Uterus (tissue), 2 donors: Measurements from ENCODE around the gene SMARCAD1.

Source experiments
- POLR2A ChIP-seq, 2 donors: fragments of 450-650 bp; IDR thresholded peaks; one replicate each; pipeline ENCODE4 v1.6.1; 2016; ENCODE audit warnings: antibody characterized with exemption in 2 of 2, mild to moderate bottlenecking in 1 of 2, moderate library complexity in 1 of 2
- TF ChIP-seq, protein P1 (sequence below), 4 experiments: fragments of 200-600 bp in 2 of 4; fragments of 450-650 bp in 2 of 4; sonication (generic) in 2 of 4; IDR thresholded peaks; one replicate each; pipeline ENCODE4 v1.5.1; 2016 to 2019; ENCODE audit warnings: antibody characterized with exemption in 4 of 4, mild to moderate bottlenecking in 2 of 4, moderate library complexity in 1 of 4

DNA sequence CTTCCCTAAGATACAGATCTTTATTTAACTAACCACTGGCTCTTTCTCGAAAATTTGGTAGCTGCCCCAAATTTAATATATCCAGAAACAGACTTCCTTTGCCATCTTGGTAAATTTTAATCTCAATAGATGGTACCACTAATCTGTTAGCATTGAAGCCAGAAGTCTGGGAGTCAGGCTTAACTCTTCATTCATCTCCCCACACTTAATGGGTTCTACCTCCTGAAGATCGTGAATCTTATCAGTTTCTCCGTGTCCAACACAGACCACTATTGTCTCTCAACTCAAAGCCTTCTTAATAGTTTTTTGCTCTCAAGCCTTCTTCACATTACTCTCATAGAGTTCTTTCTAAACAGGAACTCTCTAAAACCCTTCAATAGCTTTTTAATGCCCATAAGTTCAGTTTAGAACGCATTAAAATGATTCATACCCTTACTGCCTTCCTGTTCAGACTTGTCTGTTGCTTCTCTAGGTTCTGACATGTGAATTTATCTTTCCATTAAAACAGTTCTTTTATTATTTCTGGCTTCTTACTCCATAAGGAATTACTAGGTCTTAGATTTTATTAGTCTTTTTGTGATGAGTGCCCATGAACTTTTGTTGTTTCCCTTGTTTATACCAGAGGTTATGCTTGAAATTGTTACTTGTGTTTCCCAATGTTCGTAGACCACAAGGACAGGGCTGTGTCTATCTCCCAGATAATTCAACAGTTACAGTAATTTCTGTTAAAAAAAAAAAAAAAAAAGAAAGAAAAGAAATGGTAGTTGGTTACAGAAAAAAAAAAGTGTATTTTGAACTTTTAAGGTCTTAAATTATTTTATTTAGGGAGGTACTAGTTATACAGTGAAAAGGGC, 54.7 kb downstream of the SMARCAD1 start:
- TF ChIP-seq, protein P1, sequence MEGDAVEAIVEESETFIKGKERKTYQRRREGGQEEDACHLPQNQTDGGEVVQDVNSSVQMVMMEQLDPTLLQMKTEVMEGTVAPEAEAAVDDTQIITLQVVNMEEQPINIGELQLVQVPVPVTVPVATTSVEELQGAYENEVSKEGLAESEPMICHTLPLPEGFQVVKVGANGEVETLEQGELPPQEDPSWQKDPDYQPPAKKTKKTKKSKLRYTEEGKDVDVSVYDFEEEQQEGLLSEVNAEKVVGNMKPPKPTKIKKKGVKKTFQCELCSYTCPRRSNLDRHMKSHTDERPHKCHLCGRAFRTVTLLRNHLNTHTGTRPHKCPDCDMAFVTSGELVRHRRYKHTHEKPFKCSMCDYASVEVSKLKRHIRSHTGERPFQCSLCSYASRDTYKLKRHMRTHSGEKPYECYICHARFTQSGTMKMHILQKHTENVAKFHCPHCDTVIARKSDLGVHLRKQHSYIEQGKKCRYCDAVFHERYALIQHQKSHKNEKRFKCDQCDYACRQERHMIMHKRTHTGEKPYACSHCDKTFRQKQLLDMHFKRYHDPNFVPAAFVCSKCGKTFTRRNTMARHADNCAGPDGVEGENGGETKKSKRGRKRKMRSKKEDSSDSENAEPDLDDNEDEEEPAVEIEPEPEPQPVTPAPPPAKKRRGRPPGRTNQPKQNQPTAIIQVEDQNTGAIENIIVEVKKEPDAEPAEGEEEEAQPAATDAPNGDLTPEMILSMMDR (IDR thresholded peaks at IDR 0.05), result no peak
- no peak for TF ChIP-seq POLR2A (IDR thresholded peaks at IDR 0.05)
